ENCODE data around the gene NOSIP.
A peak's percentile ranks its signal among the peaks of the same experiment; 100 is the strongest.

Gene NOSIP

GRCh38 chr19:49570997-49571676 lies 9.2 kb downstream of the NOSIP start:
- FAIRE-seq, result no peak

- no peak for FAIRE-seq
These were observed 10.1 kb downstream of the NOSIP start for GRCh38 chr19:49570138-49570856.

DNA sequence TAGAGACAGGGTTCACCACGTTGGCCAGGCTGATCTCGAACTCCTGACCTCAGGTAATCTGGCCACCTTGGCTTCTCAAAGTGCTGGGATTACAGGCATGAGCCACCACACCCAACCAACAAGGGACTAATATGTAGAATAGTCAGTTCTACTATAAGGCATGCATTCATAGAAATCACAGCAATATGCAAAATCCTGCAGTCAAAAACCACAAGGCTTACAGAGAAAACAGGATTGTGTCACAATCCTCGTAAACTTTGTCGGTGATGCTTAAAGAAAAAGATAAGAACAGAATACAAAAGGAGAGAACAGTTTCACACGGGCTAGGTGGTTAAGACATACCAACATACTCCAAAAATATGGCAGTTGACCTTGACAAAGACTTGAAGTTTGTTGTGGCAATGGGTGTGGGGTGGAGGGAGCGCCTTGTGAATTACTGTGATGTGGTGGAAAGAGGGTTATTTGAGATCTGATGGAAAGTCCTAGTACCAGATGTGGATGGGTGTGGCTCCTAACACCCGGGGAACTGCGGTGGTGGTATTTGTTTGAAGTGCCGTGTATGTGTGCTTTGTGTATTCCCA lies 12.4 kb downstream of the NOSIP start:
- FAIRE-seq, result no peak

GRCh38 chr19:49566302-49566701 lies 14.1 kb downstream of the NOSIP start:
- FAIRE-seq, result no peak

DNA sequence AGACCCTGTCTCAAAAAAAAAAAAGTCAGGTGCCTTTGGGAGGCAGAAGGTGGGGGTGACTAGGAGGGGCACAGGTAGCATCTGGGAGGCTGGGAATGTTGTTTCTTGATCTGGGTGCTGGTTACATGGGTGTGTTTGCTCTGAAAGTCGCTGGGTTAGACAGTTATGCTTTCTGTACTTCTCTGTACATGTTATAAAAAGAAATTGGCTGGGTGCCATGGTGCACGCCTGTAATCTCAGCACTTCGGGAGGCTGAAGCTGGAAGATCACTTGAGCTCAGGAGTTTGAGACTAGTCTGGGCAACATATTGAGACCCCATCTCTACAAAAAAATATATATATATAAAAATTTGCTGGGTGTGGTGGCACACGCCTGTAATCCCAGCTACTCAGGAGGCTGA lies 15.1 kb downstream of the NOSIP start:
- no peak for FAIRE-seq

GRCh38 chr19:49564616-49565045 lies 15.7 kb downstream of the NOSIP start:
- no peak for FAIRE-seq

- FAIRE-seq, result no peak
These were observed 19.9 kb downstream of the NOSIP start for GRCh38 chr19:49560358-49560900.

DNA sequence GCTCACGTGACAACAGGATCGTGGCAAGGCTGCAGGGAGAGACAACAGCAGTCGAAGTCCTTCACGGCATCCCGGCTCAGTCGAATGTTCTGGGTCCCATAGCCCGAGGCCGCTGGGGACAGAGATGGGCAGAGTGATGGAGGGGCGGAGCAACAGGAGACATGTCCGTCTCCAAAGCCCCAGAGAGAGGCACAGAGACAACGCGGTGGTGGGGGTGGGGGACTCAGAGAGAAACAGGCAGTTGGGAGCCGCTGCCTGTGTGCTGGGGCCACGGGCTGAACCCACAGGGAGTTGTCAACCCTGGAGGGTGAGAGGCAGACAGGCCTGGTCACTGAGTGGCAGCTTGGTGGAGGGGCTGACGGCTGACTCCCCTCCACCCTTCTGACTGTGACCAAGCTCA lies 20.4 kb downstream of the NOSIP start:
- no peak for FAIRE-seq

GRCh38 chr19:49559443-49559842 lies 20.9 kb downstream of the NOSIP start:
- FAIRE-seq, result no peak

DNA sequence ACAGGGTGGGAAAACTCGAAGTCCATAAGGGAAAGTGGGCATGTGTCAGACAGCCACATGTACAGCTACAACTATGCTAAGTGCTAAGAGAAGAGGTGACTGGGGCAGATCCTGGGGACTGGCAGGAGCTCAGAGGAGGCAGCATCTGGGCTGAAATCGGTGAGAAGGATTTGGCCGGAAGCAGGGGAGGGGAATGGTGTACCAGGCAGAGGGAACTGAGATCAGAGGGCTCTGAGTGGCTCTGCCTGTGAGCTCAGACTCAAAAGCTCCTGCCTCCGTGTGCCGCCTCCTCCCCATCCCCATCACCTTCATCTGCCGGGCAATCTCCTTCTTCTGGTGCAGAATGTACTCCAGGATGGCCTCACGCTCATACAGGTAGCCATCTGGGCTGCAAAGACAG lies 21.8 kb downstream of the NOSIP start:
- FAIRE-seq, result no peak

DNA sequence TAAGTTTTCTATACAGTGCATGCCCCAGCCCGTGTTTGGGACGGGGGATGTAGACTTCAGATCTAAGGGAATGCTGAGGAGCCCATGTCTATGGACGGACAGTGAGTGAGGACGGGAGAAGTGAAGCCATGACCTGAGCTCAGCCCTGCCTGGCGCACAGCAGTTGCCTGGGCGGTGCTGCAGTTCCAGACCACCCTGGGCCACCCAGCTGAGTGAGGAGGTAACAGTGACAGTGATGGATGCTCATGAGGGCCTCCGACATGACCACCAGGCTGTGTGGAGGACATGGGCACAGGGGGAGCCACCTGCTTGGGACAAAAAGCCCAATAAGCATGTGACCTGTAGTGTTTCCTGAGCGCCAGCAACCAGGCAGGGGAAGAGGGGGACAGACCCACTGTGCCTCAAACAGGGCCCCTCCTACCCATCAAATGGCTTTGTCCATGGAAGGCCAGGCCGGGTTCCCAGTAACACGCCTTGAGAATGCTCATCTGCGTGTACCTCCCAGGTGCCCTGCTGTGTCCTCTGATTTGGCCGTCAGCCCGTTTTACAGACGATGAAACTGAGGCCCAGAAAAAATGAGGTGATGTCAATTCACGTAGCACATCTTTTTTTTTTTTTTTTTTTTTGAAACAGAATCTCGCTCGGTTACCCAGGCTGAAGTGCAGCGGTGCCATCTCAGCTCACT lies 22.6 kb downstream of the NOSIP start:
- no peak for FAIRE-seq

DNA sequence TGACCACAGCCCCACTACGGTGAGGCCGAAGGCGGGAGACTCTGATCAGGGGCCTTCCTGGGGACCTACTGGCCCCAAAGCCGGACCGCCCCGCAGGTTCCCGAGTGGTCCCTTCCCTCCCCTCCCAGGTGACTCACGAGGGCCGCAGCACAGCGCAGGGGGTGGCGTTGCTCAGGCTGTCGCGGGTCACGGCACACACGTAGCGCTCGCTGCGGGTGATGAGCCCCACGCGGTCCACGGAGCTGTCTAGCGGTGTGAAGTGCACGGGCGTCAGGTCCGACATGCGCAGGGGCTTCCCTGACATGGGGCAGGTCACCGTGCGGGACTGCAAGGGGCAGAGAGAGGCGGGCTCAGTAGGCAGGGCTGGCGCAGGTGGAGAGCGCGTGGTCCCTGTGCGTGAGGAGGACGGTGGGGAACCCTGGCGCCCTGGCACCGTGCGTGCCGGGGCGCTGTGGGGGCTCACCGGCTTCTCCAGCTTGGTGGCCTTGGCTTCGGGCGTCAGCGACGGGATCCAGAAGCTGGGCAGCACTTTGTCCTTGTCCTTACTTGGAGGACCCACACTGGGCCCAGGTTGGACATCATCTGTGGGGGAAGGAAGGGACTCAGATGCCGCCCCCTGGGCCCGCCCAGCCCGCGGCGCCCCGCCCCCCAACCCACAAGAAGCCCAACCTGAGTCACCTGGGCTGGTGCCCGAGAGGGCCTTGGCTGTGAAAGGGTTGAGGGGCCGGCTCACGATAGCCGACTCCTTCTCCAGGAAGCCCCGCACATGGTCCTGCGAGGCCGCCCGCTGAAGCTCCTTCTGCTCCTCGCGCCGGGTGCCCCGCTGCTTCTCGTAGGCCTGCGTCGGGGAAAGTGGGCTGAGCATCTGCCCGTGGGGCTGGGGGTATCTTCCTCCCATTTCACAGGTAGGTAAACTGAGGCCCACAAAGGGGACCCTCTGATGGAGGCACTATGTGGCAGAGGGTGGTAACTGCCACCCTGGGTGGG lies 23.7 kb downstream of the NOSIP start:
- FAIRE-seq, result no peak

- no peak for FAIRE-seq
These were observed 24.6 kb downstream of the NOSIP start for GRCh38 chr19:49555600-49556411.

DNA sequence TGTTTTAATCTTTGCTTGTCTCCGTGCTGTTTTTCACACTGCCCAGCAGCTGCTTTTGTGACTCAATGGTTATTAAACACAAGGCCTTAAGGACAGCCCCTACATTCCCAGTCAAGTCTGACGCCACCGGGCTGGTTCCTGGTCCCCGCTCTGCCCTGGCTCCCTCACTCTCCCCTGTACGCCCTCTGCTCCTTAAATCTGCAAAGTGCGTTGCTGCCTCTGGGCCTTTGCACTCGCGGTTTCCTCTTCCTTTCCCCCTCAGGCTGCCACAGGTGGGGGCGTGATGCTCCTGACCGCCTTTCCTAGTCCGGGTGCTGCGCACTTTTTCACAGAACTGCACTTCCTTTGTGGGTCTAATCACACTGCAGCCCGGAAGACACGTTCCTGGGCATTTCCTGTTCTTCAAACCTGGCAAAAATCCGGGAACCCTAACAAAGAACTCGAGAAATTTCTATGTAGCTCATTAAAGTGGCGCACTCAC lies 25.6 kb downstream of the NOSIP start:
- FAIRE-seq, result no peak

GRCh38 chr19:49553451-49554271 lies 26.7 kb downstream of the NOSIP start:
- FAIRE-seq, result no peak

DNA sequence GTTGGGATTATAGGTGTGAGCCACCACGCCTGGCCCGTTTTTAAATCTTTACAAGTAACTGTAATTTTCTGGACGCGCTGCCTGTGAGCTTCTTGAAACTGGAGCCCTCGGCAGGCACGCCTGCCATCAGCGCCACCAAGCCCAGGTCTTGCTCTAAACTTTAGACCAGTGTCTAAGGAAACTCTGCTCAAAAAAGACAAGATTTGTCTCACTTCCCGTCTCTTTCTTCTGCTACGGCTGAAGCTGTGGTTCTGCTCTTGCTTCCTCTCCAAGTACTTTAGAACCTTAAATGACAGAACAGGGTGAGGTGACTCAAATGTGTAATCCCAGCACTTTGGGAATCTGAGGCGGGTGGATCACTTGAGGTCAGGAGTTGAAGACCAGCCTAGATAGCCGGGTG lies 27.6 kb downstream of the NOSIP start:
- FAIRE-seq, result no peak

GRCh38 chr19:49551531-49551930 lies 28.8 kb downstream of the NOSIP start:
- FAIRE-seq, result no peak

DNA sequence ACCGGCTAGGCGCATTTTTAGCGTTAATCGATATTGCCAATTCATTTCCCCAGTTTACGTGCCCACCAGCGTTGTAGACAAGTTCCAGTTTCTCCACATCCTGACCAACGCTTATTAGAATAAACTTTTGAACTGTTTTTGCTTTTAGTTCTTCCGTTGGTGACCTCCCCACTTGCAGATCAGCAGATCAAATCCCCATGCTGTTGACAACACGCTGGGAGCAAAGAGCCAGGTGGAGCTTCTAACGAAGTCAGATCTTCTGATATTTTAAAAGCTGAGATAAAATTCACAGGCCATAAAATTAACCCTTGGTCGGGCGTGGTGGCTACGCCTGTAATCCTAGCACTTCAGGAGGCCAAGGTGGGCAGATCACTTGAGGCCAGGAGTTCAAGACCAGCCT lies 31.3 kb downstream of the NOSIP start:
- no peak for FAIRE-seq

GRCh38 chr19:49546825-49547565 lies 33.4 kb downstream of the NOSIP start:
- peak; percentile 49 for FAIRE-seq

Data from colon (tissue), 2 donors.